Measurements from ENCODE around the gene ZBTB7C.

ZBTB7C gene

DNA sequence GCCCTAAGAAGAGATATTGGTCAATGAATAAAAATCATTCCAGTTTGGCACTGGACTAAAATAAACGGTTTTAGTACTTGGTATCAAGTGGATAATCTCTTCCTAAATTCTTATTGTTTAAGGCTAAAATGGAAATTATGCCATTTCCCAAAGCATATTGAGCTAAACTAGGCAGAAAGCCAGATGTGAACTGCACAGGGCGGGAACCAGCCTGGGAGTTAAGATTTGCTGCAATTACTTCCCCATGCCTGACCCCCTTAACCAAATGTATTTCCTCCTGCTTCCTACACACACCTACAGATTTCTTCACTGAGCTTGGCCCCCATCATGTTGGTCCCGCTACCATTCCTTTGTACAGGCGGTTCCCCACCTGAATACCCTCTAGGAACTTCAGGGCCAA lies 12.2 kb downstream of the ZBTB7C start:
- TF ChIP-seq, protein P1, sequence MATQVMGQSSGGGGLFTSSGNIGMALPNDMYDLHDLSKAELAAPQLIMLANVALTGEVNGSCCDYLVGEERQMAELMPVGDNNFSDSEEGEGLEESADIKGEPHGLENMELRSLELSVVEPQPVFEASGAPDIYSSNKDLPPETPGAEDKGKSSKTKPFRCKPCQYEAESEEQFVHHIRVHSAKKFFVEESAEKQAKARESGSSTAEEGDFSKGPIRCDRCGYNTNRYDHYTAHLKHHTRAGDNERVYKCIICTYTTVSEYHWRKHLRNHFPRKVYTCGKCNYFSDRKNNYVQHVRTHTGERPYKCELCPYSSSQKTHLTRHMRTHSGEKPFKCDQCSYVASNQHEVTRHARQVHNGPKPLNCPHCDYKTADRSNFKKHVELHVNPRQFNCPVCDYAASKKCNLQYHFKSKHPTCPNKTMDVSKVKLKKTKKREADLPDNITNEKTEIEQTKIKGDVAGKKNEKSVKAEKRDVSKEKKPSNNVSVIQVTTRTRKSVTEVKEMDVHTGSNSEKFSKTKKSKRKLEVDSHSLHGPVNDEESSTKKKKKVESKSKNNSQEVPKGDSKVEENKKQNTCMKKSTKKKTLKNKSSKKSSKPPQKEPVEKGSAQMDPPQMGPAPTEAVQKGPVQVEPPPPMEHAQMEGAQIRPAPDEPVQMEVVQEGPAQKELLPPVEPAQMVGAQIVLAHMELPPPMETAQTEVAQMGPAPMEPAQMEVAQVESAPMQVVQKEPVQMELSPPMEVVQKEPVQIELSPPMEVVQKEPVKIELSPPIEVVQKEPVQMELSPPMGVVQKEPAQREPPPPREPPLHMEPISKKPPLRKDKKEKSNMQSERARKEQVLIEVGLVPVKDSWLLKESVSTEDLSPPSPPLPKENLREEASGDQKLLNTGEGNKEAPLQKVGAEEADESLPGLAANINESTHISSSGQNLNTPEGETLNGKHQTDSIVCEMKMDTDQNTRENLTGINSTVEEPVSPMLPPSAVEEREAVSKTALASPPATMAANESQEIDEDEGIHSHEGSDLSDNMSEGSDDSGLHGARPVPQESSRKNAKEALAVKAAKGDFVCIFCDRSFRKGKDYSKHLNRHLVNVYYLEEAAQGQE (IDR thresholded peaks at IDR 0.05; ENCODE audit: insufficient read depth in 1 of 2, low read depth in 2 of 2, low read length in 2 of 2) = no peak
- TF ChIP-seq SIN3A (IDR thresholded peaks at IDR 0.05; ENCODE audit: borderline replicate concordance, insufficient read depth, low read length) (no peak), POLR2AphosphoS5 (IDR thresholded peaks at IDR 0.05; ENCODE audit: low read depth, low read length) (no peak), TAF1 (IDR thresholded peaks at IDR 0.05; ENCODE audit: borderline replicate concordance, insufficient read depth, low read length) (no peak), FOXP2 (optimal IDR thresholded peaks at IDR 0.05; ENCODE audit: borderline replicate concordance, extremely low read depth, extremely low read length, insufficient read depth) (no peak)

DNA sequence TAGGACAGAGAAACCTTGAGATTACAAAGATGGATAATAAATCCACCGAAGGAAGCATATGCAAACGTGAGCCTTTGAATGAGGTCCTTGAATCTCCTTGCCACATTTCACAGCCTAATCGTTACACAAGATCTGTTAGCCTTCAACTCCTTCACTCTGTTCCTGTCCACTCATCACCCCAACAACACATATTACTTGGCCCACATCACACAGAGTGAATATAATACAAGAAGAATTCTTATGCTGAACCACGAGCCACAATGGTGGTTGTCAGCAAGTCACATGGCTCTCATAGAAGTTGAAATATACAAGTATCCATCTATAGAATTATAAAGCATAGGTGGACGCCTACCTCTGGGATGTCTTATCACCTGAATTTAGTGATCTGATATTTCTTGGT lies 12.6 kb downstream of the ZBTB7C start:
- TF ChIP-seq TAF1 (IDR thresholded peaks at IDR 0.05; ENCODE audit: borderline replicate concordance, insufficient read depth, low read length) = no peak
- TF ChIP-seq POLR2AphosphoS5 (IDR thresholded peaks at IDR 0.05; ENCODE audit: low read depth, low read length) = no peak
- no peak for TF ChIP-seq SIN3A (IDR thresholded peaks at IDR 0.05; ENCODE audit: borderline replicate concordance, insufficient read depth, low read length)

DNA sequence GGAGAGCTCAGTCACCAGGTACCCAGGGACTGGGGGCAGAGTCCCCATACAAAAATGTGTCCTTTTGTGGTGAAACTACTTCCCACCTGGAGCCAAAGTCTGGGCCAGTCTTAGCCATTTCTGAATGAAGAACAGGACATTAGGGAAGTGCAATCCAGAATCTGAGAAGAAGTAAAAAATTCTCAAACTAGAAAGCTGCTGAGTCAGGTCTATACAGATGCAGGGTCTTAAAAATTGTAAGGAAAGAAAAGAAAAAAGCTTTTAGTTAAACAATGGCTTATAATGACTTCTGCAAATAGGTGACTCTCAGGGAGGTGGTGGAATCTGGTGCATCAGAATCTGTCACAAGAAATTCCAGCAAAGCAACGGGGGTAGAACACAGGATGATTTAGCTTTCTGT lies 13.5 kb downstream of the ZBTB7C start:
- TF ChIP-seq TAF1 (IDR thresholded peaks at IDR 0.05; ENCODE audit: borderline replicate concordance, insufficient read depth, low read length) (no peak), FOXP2 (optimal IDR thresholded peaks at IDR 0.05; ENCODE audit: borderline replicate concordance, extremely low read depth, extremely low read length, insufficient read depth) (no peak), POLR2AphosphoS5 (IDR thresholded peaks at IDR 0.05; ENCODE audit: low read depth, low read length) (no peak), SIN3A (IDR thresholded peaks at IDR 0.05; ENCODE audit: borderline replicate concordance, insufficient read depth, low read length) (no peak)
- TF ChIP-seq, protein P1 (IDR thresholded peaks at IDR 0.05; ENCODE audit: insufficient read depth in 1 of 2, low read depth in 2 of 2, low read length in 2 of 2) = no peak

DNA sequence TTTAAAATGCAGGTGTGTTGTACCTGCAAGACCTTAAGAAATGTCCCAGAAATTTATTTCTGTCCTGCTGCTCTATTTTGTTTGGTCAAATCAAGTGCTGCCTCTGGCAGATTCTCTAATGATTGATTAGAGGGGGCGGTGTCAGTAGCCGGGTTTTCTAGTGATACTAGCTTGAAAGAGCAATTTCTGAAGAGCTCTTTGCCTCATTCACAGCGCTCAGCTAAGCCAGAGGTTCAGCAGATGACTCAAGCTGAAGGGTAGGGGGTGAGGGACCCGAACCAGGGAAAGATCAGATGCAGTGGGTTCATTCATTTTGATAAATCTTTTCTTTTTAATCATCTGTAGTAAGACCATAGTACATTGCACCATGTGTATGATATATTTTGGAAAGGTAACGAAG lies 15.0 kb downstream of the ZBTB7C start:
- TF ChIP-seq SIN3A (IDR thresholded peaks at IDR 0.05; ENCODE audit: borderline replicate concordance, insufficient read depth, low read length) = no peak
- TF ChIP-seq POLR2AphosphoS5 (IDR thresholded peaks at IDR 0.05; ENCODE audit: low read depth, low read length) = no peak
- TF ChIP-seq, protein P1 (IDR thresholded peaks at IDR 0.05; ENCODE audit: insufficient read depth in 1 of 2, low read depth in 2 of 2, low read length in 2 of 2) = no peak
- TF ChIP-seq FOXP2 (optimal IDR thresholded peaks at IDR 0.05; ENCODE audit: borderline replicate concordance, extremely low read depth, extremely low read length, insufficient read depth) = no peak
- TF ChIP-seq TAF1 (IDR thresholded peaks at IDR 0.05; ENCODE audit: borderline replicate concordance, insufficient read depth, low read length) = no peak

DNA sequence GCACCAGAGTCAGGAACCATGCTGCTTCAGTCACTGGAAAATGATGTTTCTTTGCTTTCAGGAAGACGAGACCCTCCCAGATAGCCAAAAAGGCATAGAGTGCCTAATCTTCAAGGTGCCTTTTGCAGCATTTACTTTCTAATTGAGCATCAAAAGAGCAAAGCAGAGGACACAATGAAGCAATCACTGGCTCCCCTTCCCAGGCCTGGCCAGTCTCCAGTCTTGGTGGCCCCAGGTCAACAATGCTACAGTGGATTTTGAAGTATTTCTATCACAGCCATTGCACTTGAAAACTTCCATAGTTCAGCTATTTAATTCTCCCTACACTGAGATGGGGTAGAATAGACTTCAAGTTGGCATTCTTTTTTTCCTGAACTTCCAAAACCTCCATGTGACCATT lies 15.4 kb downstream of the ZBTB7C start:
- TF ChIP-seq POLR2AphosphoS5 (IDR thresholded peaks at IDR 0.05; ENCODE audit: low read depth, low read length) (no peak), SIN3A (IDR thresholded peaks at IDR 0.05; ENCODE audit: borderline replicate concordance, insufficient read depth, low read length) (no peak), TAF1 (IDR thresholded peaks at IDR 0.05; ENCODE audit: borderline replicate concordance, insufficient read depth, low read length) (no peak), FOXP2 (optimal IDR thresholded peaks at IDR 0.05; ENCODE audit: borderline replicate concordance, extremely low read depth, extremely low read length, insufficient read depth) (no peak)
- TF ChIP-seq, protein P1 (IDR thresholded peaks at IDR 0.05; ENCODE audit: insufficient read depth in 1 of 2, low read depth in 2 of 2, low read length in 2 of 2) = no peak
